HG02759 (cell line): ENCODE measurements around the gene UVRAG.

Experiments used
- ATAC-seq: cut with Tn5 transposase; IDR thresholded peaks from one replicate; pipeline ENCODE4 v1.9.1; 2021; ENCODE audit warnings: mild to moderate bottlenecking, moderate library complexity; ENCODE audit not compliant: unreplicated experiment

The UVRAG gene

DNA sequence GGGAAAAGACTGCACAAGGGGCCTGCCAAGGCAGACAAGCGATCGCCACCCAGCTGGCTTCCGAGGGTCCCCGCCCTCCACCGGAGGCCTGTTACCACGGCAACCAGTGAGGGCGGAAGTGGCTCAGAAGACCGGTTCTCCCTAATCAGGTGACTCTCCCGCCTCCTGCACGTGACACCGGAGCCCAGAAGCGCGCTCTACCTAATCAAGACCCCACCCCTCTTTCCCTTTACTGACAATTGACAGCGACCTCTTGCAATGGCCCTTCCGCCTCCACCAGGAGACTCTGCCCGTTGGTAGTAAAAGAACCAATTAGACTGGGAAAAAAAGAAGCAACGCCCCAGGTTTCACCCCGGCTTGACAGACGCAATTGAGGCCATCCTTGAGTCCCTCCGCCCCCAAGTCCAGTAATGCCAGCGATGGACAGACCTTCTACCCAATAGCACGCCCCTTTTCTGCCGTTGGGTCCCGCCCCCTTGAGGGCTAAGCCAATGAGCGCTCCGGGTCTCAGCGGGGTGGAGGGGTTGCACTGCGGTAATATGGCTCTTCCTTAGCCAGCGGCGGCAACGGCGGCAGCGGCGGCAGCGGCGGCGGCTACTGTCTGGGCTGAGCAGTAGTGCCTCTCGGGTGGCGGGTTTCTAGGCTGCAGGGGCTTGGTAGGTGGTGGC is at the start of gene UVRAG:
TSS of gene UVRAG (plus strand) at position 534 of the 668 bp plus-strand sequence. CDS start 198 bp downstream, outside the sequence.
- peak; percentile 81 for ATAC-seq

DNA sequence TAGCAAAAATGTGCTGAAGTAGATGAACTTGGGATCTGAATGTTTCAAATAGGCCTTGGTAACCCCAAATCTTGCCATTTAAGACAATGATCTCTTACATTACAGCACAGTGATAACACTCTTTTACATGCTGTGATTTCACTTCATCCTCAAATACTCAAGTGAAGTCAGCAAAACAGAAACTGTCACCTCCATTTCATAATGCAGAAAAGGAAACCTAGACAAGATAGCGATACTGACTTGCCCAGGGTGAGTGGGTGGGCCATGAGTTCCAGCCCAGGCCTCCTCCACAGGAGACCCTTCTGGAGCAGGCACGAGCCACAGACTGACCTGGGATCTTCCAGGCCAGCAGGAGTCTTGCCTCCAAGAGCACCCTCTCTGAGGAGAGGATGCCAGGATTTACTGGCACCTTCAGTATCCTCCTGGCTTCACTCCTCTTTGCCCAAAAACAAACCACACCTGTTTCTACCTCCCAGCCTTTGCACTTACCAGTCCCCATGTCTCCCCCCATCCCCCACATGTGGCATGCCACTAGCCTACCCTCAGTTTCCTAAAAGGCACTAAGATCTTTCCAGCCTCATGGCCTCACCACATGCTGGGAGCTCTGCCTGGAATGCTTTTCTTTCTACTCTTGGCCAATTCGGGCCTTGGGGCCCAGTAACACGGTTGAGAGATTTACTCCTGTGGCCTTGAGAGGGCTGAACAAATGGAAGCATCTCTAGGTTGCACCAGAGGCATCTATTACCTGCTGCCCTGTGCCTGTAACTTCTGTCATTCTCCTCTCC is 48.4 kb upstream of the UVRAG start:
- ATAC-seq: no peak

DNA sequence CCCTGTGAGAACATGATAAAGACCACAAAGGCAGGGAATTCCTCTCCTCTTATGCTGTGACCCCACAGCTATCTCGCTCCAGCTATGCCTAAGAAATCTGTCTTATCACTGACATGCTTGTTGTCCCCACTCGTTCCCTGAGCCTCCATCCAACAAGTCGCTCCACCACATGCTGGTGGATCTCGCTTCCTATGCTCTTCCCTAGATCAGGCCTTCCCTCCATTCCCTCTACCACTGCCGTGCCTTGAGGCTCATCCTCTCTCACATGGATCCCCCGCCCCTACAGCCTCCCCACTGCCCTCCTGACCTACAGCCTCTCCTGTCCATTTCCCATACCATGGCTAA is 47.8 kb upstream of the UVRAG start:
- no peak for ATAC-seq

DNA sequence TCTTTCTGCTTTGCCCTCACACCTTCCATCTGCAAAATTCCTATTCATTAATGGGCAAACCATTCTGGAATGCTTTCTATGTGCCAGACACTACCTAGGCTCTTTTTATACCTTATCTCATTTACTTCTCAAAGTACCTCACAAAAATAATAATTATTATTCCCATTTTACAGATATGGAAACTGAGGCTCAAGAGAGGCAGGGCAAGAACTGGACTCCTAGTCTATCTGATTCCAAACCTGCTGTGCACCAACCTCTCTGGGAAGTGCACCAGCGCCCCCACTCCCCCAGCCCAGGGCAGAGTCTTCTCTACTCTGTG is 47.3 kb upstream of the UVRAG start:
- no peak for ATAC-seq

DNA sequence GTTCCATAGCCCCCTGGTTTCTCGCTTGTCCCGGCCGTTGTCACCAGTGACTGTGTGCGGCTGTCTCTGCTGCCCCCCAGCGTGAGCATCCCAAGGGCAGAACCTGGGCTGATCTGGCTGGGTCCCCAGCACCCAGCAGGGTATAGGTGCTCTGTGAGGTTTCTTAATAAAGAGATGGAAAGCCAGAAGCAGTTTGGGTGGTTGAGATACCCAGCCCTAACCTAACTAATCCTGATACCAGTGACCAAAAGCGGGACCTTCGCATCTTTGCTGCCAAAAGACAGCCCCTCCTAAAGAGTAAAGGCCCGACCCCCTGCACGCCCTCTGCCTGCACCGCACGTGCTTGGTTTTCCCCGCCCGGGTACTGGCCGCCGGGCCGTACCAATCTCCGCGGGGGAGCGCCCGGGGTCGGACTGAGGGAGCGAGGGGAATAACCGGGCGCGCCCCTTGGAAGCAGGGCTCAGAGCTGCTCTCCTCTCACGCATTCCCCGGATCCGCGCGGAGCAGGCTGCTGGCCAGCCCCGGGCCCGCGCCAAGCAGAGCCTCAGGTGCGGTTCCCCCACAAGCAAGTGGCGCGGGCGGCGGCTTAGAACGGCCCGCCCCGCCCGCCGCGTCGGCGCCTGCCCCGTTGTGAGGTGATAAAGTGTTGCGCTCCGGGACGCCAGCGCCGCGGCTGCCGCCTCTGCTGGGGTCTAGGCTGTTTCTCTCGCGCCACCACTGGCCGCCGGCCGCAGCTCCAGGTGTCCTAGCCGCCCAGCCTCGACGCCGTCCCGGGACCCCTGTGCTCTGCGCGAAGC is 46.7 kb upstream of the UVRAG start, which contains the start of gene DGAT2:
TSS of gene DGAT2 (plus strand) at position 667 of the 797 bp plus-strand sequence. CDS start 214 bp downstream, outside the sequence.
- peak; percentile 78 for ATAC-seq

DNA sequence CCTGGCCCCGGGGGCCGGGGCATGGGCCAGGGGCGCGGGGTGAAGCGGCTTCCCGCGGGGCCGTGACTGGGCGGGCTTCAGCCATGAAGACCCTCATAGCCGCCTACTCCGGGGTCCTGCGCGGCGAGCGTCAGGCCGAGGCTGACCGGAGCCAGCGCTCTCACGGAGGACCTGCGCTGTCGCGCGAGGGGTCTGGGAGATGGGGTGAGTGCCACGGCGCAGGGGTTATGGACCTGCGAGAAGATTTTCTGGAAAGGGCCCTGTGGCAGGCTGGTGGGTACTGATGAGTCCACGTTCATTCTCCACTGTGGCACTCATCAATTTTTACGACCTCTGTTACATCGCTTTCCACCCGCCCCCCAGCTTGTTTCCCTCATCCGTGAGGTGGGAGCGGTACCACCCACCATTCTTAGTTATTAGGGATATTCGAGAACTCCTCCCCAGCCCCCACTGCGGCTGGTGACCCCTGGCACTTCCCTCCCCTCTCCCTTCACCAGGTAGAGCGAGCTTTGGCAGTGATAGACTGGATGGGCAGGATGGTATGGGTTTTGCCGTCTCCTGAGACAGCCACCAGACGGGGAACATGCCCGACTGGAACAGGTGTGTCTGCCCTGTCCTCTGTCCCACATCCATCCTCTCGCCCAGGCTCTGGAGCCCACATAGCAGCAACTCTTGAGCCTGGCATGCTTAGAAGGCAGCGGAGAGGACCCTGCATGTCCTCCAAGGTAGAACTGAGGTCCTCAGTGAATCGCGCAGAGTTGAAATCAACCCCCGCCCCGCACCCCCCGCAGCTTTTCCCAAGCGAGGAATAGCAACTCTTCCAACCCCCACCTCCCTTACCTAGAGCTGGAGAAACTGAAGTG is 45.9 kb upstream of the UVRAG start:
- peak; percentile 1 for ATAC-seq

DNA sequence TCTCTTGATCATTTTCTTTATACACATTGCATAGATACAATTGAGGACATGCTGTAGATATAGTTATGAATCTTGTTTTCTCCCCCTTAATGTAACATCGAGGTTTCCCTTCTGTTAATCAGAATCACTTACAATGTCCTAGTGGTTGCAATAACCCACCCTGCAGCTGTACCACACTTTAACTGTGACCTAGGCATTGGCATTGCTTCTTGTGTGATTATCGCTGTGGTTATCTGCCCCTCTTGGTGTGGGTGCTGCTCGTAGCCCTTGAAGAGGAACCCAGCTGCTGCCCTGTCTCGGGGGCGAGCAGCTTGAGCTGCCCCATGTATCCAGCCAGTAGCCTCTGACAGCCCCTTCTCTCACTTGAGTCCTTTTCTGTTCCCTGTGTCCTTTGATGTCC is 44.9 kb upstream of the UVRAG start:
- ATAC-seq: no peak

DNA sequence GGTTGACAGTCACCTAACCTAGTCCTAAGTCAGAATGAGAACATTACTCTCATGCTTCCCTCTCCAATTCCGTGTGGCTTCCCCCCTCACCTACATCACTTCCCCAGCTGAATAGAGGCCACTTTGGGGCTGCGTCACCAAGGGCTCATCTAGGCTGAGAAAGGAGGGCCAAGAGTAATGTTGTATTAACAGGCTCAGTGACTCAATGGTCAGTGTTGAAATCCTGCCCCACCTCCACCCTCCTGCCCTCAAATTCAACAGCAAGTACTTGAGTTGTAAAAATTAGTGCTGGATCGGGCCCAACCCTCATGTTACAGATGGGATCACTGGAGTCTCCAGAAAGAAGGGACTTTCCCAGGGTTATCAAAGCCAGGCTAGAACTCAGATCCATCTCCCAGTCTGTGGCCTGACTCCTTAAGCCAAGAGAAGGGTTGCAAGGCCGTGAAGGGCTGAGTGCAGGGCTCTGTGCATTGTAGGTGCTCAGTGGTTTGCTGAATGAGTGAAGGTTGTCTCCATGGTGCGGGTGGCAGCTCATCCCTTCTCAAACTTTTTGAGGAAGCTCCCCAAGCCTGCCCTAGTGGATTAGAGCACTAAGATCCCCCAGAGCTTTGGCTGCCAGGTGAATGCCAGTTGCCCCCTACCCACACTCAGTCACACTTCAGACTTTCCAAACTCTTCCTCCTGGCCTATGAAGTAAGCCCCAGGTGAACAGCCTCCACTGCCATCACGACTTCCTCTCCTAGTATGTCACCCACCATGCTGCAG is 43.2 kb upstream of the UVRAG start:
- ATAC-seq: no peak

DNA sequence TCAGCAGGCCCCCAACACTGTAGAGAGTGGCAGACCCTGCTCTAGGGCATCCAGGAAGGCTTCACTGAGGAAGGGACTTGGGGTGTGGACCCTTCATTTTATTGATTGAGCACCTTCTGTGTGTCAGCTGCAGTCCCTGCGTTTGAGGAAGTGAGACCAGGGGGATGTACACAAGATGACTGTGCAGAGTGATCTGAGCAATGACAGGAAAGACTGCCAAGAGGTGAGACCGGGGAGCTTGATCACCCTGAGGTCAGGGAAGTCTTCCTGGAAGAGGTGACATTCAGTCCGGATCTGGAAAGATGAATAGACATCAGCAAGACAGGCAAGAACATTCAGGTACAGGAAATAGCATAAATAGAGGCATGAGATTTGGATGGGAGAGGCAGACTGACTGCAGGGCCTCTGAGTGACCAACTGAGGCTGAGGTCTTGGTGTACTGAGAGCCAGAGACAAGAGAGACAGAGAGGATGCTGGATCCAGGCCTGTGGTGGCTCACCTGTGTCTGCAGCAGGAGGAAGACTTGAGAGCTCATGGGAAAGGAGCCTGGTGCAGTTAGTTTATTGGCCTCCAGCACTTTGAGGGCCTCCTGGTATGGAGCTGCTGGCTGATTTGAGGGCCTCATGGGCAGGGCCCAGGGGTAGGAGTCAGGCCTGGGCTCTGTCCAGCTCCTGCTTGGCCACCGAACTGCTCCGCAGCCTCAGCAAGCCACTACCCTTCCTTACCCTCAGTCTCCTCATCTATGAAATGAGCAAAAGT is 41.2 kb upstream of the UVRAG start:
- ATAC-seq: peak; percentile 84

DNA sequence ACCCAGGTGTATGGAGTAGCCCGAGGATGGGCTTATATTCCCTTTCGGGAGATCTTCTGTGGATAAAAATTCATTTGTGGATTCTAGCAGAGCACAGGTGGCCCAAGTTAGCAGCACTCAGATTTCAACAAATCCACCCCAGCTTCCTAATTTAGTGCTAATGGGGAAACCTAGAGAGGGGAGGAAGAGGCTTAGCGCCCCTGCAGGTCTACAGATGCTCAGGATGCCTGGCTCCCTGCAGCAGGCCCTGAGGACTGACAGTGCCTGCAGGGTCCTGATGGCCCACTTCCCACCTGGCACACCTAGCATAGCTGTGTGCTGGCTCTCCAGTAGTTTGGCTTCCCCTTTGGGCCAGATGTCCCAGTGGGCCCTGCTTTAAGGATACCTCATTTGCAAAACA is 40.0 kb upstream of the UVRAG start:
- no peak for ATAC-seq

DNA sequence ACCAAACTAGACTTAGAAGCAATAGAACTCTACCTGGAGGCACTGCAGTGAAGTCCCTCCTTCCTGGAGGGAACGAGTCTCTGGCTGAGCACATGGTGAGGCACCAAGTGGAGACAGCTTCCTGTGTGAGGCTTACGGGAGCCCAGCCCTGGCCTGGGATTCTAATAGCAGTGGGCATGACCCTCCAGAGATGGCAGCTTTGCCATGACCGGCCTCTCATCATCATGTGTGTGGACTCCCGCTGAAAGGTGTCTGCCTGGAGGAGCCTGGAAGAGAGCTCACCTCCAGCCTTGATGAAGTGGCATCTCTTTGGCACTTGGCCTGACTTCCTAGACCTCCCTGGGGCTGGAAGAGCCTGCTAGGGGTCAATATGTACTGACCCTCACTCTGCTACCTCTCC is 38.5 kb upstream of the UVRAG start:
- ATAC-seq: no peak

DNA sequence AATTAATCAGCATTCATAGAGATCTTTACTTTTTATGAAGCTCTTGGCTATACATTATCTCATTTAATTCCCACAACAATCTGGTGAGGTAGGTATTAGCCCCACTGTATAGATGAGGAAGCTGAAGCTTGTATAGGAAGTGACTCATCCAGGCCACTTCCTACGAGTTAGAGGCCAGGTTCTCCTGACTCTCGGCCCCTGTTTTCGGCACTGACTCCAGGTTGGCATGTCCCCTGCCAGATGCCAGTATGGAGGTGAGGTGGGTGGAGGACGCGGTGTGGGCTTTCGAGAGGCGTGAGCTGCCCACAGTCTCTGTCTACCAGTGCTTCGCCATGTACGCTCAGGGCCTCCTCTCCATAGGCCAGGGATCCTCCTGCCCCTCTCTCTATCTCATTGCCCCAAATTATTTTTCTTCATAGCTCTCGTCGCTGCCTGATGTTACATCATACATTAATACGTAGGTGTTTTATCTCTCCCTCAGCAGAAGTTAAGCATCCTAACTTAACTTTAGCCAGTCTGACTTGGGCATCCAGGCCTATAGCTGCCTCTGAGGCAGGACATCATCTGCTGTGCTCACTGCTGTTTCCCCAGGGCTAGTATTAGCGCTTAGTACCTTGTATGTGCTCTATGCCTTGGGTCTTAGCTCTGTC is 37.4 kb upstream of the UVRAG start:
- no peak for ATAC-seq

DNA sequence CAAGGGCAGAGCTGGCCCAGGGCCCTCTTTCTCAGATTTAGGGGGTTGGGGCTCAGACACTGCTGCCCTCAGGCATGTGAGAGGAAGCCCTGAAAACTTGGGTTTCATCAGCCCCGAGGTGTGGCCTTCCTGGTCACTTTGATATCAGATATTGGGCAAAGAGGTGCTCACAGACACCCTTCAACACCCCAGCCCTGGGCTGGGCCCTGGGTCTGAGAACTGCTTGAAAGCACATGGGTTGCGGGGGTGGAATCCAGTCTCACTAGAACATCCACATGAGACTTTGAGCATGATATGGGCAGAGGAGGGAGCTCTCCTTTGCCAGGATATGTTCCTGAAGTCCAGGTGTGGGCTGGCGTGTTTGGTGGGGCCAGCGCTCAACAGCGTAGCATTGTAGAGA is 36.0 kb upstream of the UVRAG start:
- ATAC-seq: no peak

DNA sequence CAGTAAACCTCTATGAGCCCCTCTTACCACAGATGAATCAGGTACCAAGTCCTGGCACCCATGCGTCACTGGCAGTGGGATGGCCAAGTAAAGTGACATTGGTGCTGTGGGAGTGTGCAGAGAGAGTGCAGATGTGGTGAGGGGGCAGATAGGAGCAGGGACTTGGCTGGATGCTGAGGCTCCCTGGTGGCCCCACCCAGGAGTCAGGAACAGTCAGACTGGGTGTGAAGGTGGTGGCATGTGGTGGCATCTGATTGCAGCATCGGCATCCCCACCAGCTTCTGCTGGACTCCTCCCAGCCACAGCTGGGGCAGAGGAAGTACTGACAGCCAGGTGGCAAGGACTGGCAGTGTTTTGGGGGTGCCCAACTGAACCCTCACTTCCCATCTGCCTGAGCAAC is 35.0 kb upstream of the UVRAG start:
- no peak for ATAC-seq

DNA sequence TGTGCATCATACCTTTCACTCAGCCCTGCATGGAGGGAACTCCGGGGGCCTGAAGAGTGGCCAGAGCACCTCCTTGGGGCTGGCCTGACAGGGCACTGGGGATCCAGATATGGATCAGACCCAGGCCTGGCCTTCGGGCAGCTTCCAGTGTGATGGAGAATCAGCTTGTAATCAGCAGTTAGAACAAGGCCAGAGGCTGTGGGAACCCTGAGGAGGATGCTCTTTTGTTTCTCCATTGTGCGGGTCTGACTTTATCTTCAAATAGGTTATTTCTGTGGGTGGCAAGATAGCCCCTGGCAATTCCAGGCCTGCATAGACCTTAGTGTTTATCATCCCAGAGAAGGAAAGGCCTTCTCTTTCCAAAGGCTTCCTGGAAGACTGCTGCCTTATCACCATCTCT is 34.1 kb upstream of the UVRAG start:
- no peak for ATAC-seq

DNA sequence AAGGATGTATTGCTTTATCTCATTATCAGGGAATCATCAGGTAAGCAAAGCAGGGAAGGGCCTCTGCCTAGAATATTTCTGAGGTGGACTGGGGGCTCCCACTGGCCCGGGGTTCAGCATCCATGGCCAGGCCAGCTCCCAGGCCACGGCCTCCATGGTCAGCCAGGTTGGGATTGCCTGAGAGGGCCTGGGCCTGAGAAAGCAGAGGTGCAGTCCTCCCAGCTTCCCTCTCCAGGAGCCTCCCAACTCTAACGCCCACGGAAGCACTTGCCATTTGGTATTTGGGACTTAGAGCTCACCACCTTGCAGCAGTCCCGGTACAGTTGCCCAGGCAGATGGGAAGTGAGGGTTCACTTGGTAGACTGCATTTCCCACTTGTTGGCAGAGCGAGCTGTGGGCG is 33.7 kb upstream of the UVRAG start:
- ATAC-seq: no peak

DNA sequence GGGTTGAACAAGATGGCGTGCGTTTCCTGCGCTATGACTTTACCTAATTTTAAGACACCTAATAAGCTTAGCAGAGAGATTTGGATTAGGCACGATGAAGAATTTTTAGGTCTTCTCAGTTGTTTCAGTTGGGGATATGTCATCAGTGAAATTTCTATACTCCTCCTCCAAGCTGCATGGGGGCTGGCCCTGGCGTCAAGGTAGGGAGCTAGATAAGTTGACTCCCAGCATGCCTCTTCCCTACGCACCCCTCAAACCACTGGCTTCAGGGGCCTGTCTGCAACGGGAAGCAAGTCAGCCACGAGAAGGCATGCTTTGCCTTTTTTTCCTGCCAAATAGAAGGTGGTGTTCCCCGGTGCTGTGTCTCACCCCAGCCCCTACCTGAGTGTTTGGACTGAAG is 33.2 kb upstream of the UVRAG start:
- ATAC-seq: no peak

DNA sequence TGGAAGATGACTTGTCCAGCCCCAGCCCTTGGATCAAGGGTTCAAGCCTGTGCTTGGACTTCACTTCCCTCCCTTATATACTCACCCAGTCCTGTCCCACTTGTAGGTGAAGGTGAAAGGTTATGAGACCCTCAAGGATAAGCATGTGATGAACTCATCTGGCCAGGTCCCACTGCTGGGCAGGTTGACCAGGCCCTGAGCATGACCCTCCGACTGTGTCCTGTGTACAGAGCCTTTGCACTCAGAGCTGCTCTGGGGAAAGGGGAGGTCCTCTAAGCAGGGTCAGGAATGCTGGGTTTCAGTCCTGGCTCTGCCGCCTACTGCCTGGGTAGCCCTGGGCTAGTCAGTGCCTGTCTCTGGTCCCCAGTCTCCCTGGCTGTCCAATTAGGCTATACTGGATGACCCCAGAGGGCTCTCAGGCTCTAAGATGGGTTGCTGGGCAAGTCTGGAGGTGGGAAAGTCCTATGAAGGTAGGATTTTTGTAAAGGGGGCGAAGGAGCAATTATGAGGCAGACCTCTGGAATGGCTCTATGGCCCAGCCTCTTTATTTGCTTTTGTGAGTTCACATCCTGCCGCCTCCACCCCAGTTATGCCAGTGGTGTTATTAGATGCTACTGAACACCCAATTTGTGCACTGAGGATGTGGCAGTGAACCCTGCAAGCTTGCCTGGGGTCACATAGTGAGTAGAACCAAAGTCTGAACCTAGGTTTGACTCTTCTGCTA is 32.3 kb upstream of the UVRAG start:
- no peak for ATAC-seq
